ENCODE data around the gene CABP7.

Gene CABP7

DNA sequence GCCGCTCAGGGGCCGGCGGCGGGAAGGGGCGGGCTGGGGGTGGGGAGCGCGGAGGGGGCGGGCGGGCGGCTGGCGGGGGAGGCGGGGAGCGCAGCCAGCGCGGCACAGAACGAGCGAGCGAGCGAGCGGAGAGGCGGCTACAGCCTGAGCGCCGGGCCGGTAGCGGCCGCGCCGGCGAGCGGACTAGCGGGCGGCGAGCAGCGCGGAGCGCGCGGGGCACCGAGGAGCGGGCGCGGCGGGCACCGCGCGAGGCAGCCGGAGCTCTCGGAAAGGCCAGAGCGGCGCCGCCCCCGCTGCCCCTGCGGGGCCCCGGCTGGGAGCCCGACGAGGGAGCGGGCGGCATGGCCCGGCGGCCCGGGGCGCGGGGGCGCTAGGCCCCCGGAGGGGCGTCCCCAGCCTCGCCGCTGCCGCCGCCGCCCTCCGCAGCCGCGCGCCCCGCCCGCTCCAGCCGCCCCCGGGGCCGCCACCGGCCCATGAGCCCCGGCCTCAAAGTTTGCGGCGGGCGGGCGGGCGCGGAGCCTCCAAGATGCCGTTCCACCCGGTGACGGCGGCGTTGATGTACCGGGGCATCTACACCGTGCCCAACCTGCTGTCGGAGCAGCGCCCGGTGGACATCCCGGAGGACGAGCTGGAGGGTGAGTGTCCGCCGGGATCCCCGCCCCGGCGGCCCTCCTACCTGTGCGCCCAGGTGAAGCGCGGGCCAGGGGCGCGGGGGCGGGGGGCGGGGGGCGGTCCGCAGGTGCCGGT lies at the start of gene CABP7:
TSS of gene CABP7 (plus strand) at position 105 of the 747 bp plus-strand sequence. CDS start at position 527, 422 bp downstream.
- DNase-seq (ENCODE audit: low read depth), result no peak

DNA sequence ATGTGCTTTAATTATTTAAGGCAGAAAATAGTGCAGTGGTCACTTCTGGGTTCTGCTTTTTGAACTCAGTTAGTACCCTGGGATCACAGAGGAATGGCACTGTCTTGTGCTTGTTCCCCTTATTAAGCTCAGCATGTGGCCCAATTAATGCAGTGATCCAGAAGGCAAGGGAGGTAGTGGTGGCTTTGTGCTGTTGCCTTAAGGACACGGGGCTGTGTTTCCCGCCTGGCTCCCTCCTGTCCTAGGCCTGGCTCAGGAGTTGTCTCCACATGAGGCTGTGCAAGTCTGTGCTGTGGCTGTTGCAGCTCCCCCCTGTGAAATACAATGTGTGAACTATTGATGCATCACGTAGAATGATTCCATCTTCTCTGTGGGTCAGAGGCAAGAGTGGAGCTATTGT lies 49.2 kb upstream of the CABP7 start:
- DNase-seq (ENCODE audit: low read depth), result no peak

DNA sequence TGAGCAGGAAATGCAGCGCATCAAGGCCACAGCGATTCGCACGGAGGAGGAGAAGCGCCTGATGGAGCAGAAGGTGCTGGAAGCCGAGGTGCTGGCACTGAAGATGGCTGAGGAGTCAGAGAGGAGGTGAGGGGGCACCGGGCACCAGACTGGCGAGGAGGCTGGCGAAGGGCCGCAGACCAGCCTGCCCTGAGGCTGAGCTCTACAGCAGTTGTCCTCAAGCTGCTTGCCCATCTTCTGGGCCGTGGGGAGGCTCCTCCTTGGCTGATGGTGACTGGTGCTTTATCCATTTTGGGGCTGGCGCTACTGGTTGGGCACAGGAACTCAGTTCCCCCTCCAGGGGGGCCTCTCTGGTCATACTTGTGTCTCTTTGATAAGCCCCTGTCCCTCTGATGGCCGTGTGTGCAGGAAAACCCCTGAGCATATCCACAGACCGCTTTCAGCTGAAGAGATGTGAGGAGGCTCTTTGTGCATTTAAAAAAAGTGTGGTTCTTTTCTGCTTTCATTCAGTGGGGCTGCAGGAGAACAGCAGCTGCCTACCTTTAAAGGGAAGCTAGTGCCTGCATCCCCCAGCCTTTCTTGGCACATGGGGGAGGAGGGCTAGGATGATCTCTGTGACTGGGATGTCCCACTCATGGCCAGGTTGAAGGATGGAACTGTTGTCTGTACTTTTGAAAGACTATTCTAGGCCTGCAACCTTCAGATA lies 46.3 kb upstream of the CABP7 start:
- DNase-seq (ENCODE audit: low read depth), result no peak

DNA sequence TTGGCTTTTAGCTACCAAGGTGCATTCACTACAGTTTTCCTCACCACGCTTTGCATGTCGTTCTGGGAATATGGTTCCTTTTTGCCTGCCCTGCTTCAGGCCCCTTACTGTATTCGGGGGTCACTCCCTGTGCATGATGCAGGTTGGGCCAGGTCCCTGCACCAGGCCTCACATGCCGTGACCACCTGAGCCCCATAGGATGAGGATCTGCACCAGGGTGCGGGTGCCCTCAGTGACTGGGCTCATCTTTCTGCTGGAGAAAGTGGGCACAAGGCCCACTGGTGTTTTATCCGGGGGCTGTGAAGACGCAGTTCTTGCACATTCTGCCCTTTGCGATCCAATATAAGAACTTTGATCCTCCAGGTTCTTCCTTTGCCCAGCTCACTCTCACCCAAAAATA lies 45.7 kb upstream of the CABP7 start:
- DNase-seq (ENCODE audit: low read depth), result no peak

DNA sequence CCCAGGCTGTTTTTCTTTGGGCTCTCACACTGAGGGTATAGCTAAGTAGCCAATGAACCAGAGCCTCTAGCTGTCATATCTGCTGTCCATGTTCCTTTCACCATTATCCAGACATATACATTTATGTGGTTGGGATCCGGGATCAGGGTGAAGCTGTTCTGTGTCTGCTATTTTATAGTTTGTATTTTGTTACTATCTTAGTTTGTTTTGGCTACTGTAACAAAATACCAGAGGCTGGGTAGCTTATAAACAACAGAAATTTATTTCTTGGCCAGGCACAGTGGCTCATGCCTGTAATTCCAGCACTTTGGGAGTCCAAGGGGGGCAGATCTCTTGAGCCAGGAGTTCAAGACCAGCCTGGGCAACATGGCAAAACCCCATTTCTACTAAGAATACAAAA lies 40.5 kb upstream of the CABP7 start:
- DNase-seq (ENCODE audit: low read depth), result no peak

DNA sequence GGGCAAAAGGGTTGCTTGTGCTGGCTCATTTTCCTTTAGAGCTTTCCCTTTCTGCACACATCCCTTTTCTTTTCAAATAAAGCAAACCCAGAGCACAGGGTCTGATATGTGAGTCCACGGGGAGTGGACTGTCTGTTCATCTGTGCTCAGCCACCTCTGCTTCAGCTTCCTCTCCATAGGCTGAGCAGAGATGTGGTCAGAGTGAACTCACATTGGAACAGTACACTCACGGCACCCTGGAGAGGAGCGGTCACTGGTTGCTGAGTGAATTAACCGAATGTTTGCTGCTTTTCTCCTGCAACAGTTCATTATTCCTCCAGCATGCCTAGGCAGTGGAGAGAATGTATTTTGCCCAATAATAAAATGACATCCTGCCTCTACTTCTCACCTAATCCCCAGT lies 36.3 kb upstream of the CABP7 start:
- DNase-seq (ENCODE audit: low read depth), result no peak

DNA sequence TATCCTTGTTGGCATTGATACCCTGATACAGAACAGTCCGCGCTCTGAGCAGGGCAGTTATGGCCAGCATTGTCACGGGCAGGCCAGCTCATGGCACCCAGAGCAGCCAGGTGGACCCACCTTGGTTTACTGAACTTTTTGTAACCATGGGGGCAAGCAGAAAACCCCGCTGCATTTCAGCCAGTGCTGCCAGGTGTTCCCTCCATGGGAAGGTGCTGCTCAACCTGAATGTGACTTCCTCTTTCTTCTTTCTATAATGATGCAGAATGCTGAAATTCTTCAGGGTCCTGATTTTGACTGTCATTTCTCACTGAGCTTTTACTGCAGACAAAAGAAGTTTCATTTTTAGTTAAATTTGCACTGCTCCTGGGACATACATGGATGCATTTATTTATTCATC lies 35.6 kb upstream of the CABP7 start:
- DNase-seq (ENCODE audit: low read depth), result no peak

DNA sequence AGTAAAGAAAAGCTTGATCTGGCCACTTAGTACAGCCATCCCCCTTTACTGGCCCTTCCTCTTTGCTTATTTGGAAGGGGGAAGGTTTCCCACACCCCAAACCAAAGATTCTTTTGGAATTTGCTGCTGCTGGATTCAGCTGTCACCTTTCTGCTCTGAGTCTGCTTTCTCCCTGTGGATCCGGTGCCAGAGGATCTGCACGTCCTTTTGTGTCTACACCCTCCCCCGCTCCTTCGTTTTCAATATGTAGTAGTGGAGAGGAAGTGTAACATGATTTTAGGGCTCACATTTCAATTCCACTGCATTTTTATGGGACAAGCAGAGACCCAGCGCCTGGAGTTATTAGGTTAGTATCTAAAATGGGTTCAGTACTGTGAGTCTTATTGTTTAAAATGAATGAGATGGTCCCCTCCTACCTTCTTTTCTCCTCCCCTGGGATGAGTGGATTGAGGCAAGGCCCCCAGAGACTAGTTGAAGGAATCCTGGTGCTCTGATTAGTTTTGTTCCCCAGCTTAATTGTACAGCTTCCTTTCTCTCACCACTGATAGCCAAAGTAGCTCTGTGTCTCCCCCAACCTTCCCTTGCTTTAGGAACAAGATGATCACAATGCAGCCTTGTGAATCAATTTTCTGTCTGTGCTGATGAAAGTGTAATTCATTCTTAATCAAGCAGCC lies 30.5 kb upstream of the CABP7 start:
- no peak for DNase-seq (ENCODE audit: low read depth)

DNA sequence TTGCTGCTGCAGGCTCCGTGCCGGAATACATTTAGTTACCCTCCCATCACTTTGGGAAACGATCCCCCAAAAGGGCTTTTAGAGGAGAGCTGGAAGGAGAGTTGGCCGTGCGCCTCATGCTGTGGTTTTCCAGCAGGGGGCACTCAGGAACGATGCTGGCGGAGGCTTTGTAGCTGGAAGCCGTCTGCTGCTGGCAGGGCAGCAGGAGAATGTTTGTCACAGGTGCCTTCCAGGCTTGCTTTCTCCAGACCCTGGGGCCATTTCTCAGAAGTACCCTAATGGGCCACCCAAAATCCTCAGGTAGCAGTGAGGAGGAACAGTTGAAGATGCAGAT lies 30.0 kb upstream of the CABP7 start:
- DNase-seq (ENCODE audit: low read depth), result peak; percentile 40

DNA sequence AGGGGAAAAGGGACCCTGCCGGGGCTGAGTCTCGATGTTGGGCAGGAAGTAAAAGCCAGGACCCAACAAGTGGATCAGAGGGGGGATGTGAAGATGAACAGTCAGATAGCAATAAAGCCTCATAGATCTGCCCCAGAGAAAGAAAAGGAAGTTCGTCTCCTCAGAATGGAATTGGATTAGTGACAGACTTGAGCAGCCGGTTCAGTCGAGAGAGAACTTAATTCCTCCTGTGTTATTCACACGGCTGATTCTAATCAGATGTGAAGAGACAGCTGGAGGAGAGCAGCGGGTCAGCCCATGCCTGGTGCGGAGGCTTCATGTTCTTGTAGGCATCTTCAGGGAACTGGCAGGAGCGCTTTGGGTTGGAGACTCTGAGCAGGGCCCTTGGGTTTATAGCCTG lies 29.3 kb upstream of the CABP7 start:
- no peak for DNase-seq (ENCODE audit: low read depth)

DNA sequence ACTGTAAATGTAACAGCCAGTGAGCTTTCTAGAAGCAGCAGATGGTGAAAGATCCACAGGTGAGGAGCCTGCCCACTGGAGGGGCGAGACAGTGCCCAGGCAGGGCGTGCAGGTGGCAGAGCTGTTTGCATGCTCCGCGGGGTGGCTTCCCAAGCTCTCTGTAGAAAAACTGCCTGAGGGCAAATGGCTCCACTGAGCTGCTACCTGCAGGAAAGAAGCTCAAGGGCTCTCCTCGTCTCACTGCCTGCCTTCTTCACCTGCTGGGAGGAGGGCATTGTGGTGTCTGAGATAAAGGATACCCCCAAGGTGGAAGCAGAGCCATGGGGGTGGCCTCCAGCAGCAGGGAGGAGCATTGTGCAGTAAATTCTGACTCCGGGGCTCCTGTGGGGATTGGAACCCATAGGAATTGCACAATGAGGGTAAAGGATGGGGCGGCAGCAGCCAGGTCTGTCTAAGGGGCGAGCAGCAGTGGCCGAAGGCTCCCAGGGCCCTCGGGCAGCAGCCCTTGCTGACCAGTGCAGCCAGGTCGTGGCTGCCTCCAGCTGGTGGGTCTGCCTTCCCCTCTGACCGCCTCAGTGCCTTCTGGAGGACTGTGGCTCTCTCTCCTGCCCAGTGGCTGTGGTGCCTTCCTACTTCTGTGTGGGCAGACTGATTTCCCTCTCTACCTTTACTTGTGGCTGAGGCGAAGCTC lies 28.0 kb upstream of the CABP7 start:
- DNase-seq (ENCODE audit: low read depth), result no peak

DNA sequence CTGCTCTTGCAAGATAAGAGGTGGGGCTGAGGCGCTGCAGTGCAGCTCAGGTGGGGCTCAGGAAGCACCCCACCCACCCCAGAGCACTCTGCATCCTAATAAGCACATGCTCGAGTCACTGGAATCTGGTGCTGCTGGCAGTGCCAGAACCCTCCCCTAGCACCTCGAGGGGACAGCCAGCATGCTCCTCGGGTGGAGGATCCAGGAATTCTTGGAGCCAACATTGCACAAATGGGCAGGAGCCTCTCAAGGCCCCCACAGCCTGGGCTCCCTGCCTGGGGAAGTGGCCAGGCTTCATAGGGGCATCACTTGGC lies 27.5 kb upstream of the CABP7 start:
- DNase-seq (ENCODE audit: low read depth), result no peak

DNA sequence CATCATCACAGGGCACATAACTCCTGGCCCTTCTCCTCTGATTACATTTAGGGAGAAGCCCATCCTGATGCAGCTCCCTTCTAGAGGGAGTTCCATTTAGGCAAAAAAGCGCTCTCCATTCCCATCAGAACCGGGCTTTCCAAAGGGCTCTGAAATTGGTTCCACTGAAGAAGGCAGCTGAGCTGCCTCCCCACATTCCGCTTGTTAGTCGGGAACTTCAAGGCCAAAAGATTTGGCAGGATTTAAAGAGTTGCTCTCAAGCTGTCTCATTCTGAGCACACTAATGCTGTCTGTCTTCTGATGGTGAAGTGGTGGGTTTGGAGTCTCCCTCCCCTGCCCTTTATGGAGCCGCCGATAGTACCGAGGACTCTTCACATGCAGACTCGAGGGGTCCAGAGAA lies 26.6 kb upstream of the CABP7 start:
- DNase-seq (ENCODE audit: low read depth), result no peak

DNA sequence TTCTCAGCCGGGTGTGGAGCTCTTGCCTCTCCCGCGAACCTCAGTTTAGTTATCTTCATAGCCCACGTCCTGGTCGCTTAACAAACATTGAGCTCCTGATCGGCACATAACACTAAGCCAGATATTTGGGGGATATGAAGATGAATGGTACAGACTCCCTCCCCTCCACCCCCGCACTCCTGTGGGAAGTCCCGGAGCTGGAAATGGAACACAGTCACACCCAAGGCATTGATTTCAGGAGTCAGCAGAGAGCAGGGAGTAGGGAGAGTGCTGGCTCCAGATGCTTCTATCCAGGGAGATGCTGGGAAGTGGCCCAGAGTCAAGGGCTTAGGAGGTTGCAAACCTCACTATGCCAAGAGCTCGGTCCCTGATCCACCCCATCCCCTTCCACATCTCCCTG lies 26.1 kb upstream of the CABP7 start:
- DNase-seq (ENCODE audit: low read depth), result no peak

DNA sequence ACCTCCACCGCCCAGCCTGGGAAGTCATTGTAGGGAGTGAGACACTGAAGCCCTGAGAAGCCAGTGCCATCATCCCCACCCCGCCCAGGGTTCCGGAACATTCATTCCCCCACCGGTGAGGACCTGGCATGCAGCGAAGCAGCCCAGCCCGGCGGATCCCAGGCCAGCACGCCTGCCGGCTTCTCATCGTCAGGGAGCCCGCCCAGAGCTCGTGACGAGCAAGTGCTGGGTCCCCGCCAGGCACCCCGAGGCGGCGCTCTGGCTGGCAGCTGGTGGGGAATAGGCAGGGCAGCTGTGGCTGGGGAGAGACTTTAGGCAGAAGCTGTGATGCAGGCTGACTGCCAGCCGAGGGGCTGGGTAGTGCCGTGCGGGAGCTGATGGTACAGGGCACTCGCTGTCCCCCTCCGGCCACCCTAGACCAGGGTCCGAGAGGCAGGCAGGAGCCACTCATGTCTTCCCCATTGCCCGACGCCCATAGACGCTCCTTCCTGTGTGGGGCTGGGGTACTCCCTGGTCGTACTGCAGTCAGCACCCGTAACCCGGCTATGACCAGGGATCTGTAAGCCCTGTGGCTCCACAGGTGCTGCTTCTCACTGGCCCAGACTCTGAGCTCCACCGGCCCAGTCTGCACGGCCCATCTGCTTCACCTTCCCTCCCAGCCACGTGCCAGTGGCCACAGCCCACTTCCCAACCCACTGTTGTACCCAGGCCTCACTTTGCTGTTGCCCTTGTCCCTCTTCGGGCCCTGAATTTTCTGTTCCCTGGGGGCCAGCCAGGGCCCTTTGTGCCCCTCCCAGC lies 24.5 kb upstream of the CABP7 start:
- no peak for DNase-seq (ENCODE audit: low read depth)

DNA sequence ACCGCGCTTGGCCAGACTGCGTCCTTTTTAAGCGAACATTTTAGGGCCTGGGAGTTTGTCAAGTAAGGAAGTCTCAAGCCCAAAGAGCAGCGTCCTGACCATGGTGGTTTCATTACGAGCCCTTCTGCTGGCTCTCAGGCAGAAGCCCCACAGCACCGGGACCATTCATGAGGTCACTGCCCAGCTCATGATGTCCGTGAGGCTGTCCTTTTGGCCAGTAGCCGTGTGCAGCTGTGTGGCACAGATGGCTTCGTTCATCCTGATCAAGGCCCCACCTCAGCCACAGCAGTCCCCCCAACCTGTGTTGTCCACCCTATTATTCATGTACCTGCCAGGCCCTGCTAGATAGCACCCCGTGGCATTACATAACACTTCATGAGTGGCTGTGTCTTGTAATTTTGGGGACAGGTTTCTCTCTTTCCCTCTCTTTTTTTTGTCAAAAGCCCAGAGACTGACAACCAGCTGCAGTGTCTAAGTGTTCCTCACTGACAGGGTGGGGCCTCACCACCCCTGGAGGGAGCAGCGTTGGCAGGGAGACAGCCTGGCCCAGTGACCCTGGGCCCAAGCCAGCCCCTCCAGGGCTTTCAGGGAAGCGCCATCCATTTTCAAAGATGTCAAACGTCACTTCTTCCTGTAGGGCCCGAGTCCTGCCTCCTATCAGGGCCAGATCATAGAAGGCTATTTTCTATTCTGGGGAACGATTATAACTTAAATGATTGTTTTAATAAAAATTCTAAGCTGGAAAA lies 21.8 kb upstream of the CABP7 start:
- DNase-seq (ENCODE audit: low read depth), result no peak

DNA sequence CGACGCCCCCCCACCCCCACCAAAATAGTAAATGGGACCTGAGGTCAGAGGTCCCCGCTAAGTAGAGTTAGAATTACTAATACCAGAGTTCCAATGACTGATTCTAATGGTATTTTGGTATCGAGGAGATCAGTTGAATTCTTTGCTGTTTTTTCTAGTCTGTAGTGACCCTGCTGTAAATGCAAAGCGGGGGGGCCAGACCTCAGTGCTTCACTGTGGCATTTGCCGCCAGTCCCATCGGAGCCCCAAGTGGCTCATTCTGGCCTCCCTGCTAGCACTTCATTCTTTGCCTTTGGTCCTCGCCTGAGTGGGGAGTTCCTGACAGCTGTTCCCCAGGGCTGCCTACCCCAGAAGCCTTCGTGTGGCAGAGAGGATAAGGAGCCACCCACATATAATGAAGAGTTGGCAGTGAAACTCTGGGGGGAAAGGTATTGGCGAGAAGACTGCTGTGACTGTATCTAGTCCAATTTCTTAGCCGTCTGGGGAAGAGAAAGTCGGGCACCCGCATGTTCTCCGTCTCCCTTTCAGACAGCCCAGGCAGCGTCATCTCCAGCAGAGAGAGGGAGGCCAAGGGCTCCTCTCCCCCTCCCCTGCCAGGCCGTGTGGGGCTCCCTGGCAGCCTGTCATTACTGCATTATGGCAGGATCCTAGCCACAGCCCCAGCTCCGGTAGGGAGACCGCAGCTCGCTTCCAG lies 19.4 kb upstream of the CABP7 start:
- DNase-seq (ENCODE audit: low read depth), result no peak

DNA sequence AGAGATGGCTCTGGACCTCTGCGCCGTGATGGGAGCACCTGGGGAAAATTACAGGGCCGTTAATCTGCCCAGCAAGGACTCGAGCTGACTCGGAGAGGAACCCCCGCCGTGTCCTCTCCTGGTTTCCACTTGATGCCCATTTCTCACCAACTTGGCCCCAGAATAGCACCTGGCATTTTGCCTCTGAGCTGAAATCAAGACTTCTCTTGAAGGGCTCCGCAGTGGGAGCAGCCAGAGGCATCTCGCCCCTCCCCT lies 19.0 kb upstream of the CABP7 start:
- DNase-seq (ENCODE audit: low read depth), result no peak

DNA sequence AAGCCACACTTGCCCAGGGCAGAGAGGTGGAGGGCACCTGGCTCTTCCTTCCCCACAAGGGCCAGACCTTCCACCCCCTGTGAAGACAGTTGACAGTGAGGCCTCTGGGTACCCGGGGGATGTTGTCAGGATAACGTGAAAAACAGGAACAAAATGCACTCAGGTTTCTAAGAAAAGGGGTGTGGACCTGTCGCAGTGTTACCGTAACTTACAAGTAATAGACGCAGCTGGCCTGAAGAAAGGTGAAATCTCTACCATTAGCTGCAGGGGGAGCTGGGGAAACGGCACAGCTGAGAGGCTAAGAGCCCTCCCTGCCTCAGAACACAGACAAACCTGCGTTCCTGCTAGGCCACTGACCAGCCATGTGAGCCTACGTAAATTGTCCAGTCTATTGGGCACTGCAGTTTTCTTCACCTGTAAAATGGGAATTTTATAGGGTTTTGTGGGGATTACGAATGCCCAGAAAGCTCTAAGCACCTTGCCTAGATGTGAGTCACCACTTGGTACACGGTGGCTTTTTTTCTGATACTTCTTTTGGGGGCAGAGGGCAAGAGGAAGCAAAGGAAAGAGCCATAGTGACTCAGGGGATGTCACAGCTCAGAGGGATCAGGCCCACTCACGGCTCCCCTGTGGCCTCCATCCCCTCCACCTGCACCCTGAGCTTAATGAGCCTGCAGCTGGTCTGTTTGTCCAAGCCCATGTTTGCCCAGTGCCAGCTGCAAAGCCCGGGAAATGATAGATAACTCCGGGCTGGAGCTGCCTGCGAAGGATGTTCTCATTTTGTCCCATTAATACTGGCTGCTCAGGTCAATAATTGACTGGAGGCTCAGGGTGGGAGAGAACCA lies 18.4 kb upstream of the CABP7 start:
- no peak for DNase-seq (ENCODE audit: low read depth)
